HCT116 (cell line): ENCODE data around the gene CRTC3. TPM values are rescaled to one million over a fixed set of nuclear protein-coding genes. Genes with fewer than 3 reads are reported as not detected.

ENCODE experiments used
- ATAC-seq: fragments of 200-7000 bp; cut with Tn5 transposase; 2 replicates; pipeline ENCODE4 v1.9.1; 2020; ENCODE audit warnings: mild to moderate bottlenecking, moderate library complexity
- BruUV-seq: library from RNA; stranded (reverse); fragments of 400-500 nt; replicated peaks from 2 replicates; lab custom pipeline; 2021; lab: Mats Ljungman, UMichigan
- CTCF ChIA-PET: fragments of 300-600 bp; sonication (Branson Sonifier 250); formaldehyde crosslinking; loops from one replicate; lab custom pipeline; 2021; ENCODE audit warnings: antibody characterized with exemption; lab: Charles Lee
- POLR2A ChIA-PET: fragments of 300-600, 350-600 bp; sonication (Branson Sonifier 250); formaldehyde crosslinking; loops from one replicate; lab custom pipeline; 2021; ENCODE audit warnings: antibody characterized with exemption; lab: Charles Lee
- RAD21 ChIA-PET, 2 experiments: fragments of 300-600 bp; sonication (Branson Sonifier 250); formaldehyde crosslinking; loops; one replicate each; lab custom pipeline; 2023; ENCODE audit warnings: low total read pairs in 2 of 2; ENCODE audit not compliant: uncharacterized antibody in 2 of 2, unreplicated experiment in 2 of 2, low non-redundant PET in 1 of 2; lab: Charles Lee
- DNase-seq: peaks from one replicate; pipeline ENCODE4 v3.0.0-alpha.2; 2010; ENCODE audit warnings: low read depth, low spot score
- H2AFZ ChIP-seq: fragments of 200-600 bp; shearing (Covaris generic), sonication (generic); 2 replicates; pipeline ENCODE4 v1.6.1; 2017; ENCODE audit warnings: low read depth, mixed run types, mixed read lengths, antibody characterized with exemption, low read length; ENCODE audit not compliant: poor library complexity, severe bottlenecking
- H3K27ac ChIP-seq: 2 replicates; pipeline ENCODE4 v1.5.1; 2012; ENCODE audit warnings: low read depth, low read length
- H3K27me3 ChIP-seq: fragments of 200-600 bp; sonication (generic); 2 replicates; pipeline ENCODE4 v1.6.1; 2016; ENCODE audit warnings: mixed run types, low read length, mixed read lengths; ENCODE audit not compliant: insufficient read depth
- H3K36me3 ChIP-seq, 2 experiments: fragments of 200-500 bp in 1 of 2; fragments of 200-600 bp in 1 of 2; sonication (Bioruptor generic) in 1 of 2; sonication (generic) in 1 of 2; 2 replicates each; pipeline versions ENCODE4 v1.5.1 to v1.6.1; 2014 to 2016; ENCODE audit warnings: low read length in 2 of 2, inconsistent platforms in 1 of 2, mixed read lengths in 1 of 2, mixed run types in 1 of 2; ENCODE audit not compliant: insufficient read depth in 2 of 2, control insufficient read depth in 1 of 2
- H3K4me1 ChIP-seq, 2 experiments: fragments of 200-600 bp in 1 of 2; sonication (generic) in 1 of 2; 2 replicates each; pipeline versions ENCODE4 v1.5.1 to v1.6.1; 2012 to 2017; ENCODE audit warnings: low read length in 2 of 2, inconsistent platforms in 1 of 2, mild to moderate bottlenecking in 1 of 2, mixed read lengths in 1 of 2, mixed run types in 1 of 2, moderate library complexity in 1 of 2; ENCODE audit not compliant: insufficient read depth in 2 of 2, control insufficient read depth in 1 of 2
- H3K4me2 ChIP-seq: fragments of 200-600 bp; sonication (generic); 2 replicates; pipeline ENCODE4 v1.6.1; 2017; ENCODE audit warnings: mixed run types, low read length, mixed read lengths
- H3K4me3 ChIP-seq, 2 experiments: fragments of 200-600 bp in 1 of 2; sonication (generic) in 1 of 2; replicated peaks in 1 of 2; 2 replicates each; pipeline ENCODE4 v1.5.1; 2011 to 2016; ENCODE audit warnings: low read length in 2 of 2, control low read depth in 1 of 2, low read depth in 1 of 2, mild to moderate bottlenecking in 1 of 2, mixed read lengths in 1 of 2, mixed run types in 1 of 2
- H3K79me2 ChIP-seq: fragments of 200-600 bp; sonication (generic); 2 replicates; pipeline ENCODE4 v1.6.1; 2017; ENCODE audit warnings: mild to moderate bottlenecking, mixed run types, low read length, moderate library complexity, mixed read lengths; ENCODE audit not compliant: insufficient read depth
- H3K9ac ChIP-seq: fragments of 200-600 bp; sonication (generic); 2 replicates; pipeline ENCODE4 v1.6.1; 2016; ENCODE audit warnings: low read length, mixed read lengths
- H3K9me2 ChIP-seq: fragments of 200-600 bp; sonication (generic), shearing (Covaris generic); 2 replicates; pipeline ENCODE4 v1.6.1; 2017; ENCODE audit warnings: mixed run types, mild to moderate bottlenecking, moderate library complexity; ENCODE audit not compliant: insufficient read depth
- H3K9me3 ChIP-seq, 2 experiments: fragments of 200-500 bp in 1 of 2; fragments of 200-600 bp in 1 of 2; sonication (Bioruptor generic) in 1 of 2; sonication (generic) in 1 of 2; 2 replicates each; pipeline ENCODE4 v1.6.1; 2014 to 2017; ENCODE audit warnings: low read length in 2 of 2, mixed read lengths in 2 of 2, inconsistent platforms in 1 of 2, low read depth in 1 of 2, mild to moderate bottlenecking in 1 of 2, mixed run types in 1 of 2, moderate library complexity in 1 of 2; ENCODE audit not compliant: control insufficient read depth in 1 of 2, insufficient read depth in 1 of 2
- H4K20me1 ChIP-seq: fragments of 200-600 bp; sonication (generic), shearing (Covaris generic); 2 replicates; pipeline ENCODE4 v1.6.1; 2017; ENCODE audit warnings: mixed run types, mild to moderate bottlenecking, moderate library complexity; ENCODE audit not compliant: insufficient read depth
- ATF3 ChIP-seq: IDR thresholded peaks from 2 replicates; pipeline ENCODE4 v1.6.1; 2012
- CBX3 ChIP-seq: IDR thresholded peaks from 2 replicates; pipeline ENCODE4 v1.6.1; 2012; ENCODE audit warnings: low read depth
- CEBPB ChIP-seq: IDR thresholded peaks from 2 replicates; pipeline ENCODE4 v1.6.1; 2012; ENCODE audit warnings: low read depth
- EGR1 ChIP-seq: IDR thresholded peaks from 2 replicates; pipeline ENCODE4 v1.6.1; 2012; ENCODE audit warnings: low read depth
- ELF1 ChIP-seq: IDR thresholded peaks from 2 replicates; pipeline ENCODE4 v1.6.1; 2012; ENCODE audit warnings: low read depth, borderline replicate concordance
- EZH2 ChIP-seq: fragments of 200-600 bp; sonication (generic); IDR thresholded peaks from 2 replicates; pipeline ENCODE4 v1.6.1; 2017; ENCODE audit warnings: antibody characterized with exemption, mixed run types
- EZH2phosphoT487 ChIP-seq: fragments of 200-600 bp; IDR thresholded peaks from 2 replicates; pipeline ENCODE4 v1.6.1; 2018; ENCODE audit warnings: antibody characterized with exemption, borderline replicate concordance
- FOSL1 ChIP-seq: IDR thresholded peaks from 2 replicates; pipeline ENCODE4 v1.6.1; 2012; ENCODE audit warnings: low read depth
- JUND ChIP-seq: IDR thresholded peaks from 2 replicates; pipeline ENCODE4 v1.6.1; 2012
- POLR2A ChIP-seq: IDR thresholded peaks from 2 replicates; pipeline ENCODE4 v1.7.0; 2011; ENCODE audit warnings: borderline replicate concordance; ENCODE audit not compliant: insufficient read depth, insufficient read length; ENCODE audit errors: extremely low read depth
- POLR2AphosphoS5 ChIP-seq: IDR thresholded peaks from 2 replicates; pipeline ENCODE4 v1.6.1; 2011; ENCODE audit warnings: mild to moderate bottlenecking, low read depth, low read length, moderate library complexity
- RAD21 ChIP-seq: IDR thresholded peaks from 2 replicates; pipeline ENCODE4 v1.6.1; 2012; ENCODE audit warnings: low read depth, mild to moderate bottlenecking
- SIN3A ChIP-seq: IDR thresholded peaks from 2 replicates; pipeline ENCODE4 v1.6.1; 2012; ENCODE audit warnings: low read depth
- SRF ChIP-seq: IDR thresholded peaks from 2 replicates; pipeline ENCODE4 v1.6.1; 2012; ENCODE audit warnings: low read depth
- TCF7L2 ChIP-seq: IDR thresholded peaks from 2 replicates; pipeline ENCODE4 v1.7.0; 2011; ENCODE audit warnings: borderline replicate concordance, inconsistent platforms; ENCODE audit not compliant: insufficient read depth, insufficient read length; ENCODE audit errors: extremely low read depth
- YY1 ChIP-seq: IDR thresholded peaks from 2 replicates; pipeline ENCODE4 v1.6.1; 2011; ENCODE audit warnings: low read length, low read depth, moderate library complexity, mild to moderate bottlenecking; ENCODE audit not compliant: insufficient replicate concordance; ENCODE audit errors: extremely low read depth
- ZNF274 ChIP-seq: fragments of 200-500 bp; sonication (Bioruptor generic); IDR thresholded peaks from 2 replicates; pipeline ENCODE4 v1.6.1; 2014; ENCODE audit warnings: mild to moderate bottlenecking, low read depth, low read length, inconsistent platforms
- intact Hi-C: fragments of 100-400 bp; cut with micrococcal nuclease; formaldehyde crosslinking; loops from 2 replicates; pipeline ENCODE4 v1.10.0; 2022
- total RNA-seq: library from RNA; stranded (reverse); gene quantifications from one replicate; pipeline ENCODE4 v1.2.1, GENCODE V29; 2021; ENCODE audit not compliant: unreplicated experiment
- TF ChIP-seq, protein P1 (sequence below): IDR thresholded peaks from 2 replicates; pipeline ENCODE4 v1.6.1; 2012
- TF ChIP-seq, protein P2 (sequence below), 3 experiments: fragments of 200-600 bp in 1 of 3; sonication (generic) in 1 of 3; IDR thresholded peaks in 2 of 3; conservative IDR thresholded peaks in 1 of 3; 2 replicates each; pipeline ENCODE4 v1.5.1; 2012 to 2017; ENCODE audit warnings: low read depth in 2 of 3, low read length in 2 of 3, antibody characterized with exemption in 1 of 3, borderline replicate concordance in 1 of 3, control low read depth in 1 of 3, mild to moderate bottlenecking in 1 of 3, mixed read lengths in 1 of 3, mixed run types in 1 of 3, moderate library complexity in 1 of 3; ENCODE audit not compliant: insufficient read depth in 1 of 3
- TF ChIP-seq, protein P3 (sequence below): IDR thresholded peaks from 2 replicates; pipeline ENCODE4 v1.6.1; 2011; ENCODE audit warnings: mild to moderate bottlenecking, low read length, moderate library complexity; ENCODE audit not compliant: insufficient replicate concordance; ENCODE audit errors: extremely low read depth

Gene CRTC3
- total RNA-seq, 1 experiment from 2014 or later, result 20.7 TPM

GRCh38 chr15:90519688-90520087, 10.0 kb upstream of the CRTC3 start:
- Histone ChIP-seq H3K9ac (no peak overlapping the region), H4K20me1 (no peaks in the 10 kb centered on the region), H3K9me3 (no peaks in the 10 kb centered on the region), H3K36me3 (no peaks in the 10 kb centered on the region), H3K4me1 (peaks cover 0 to 10% of the 10 kb centered on the region in 2 experiments; a peak in 2 of 4 replicates), H3K4me3 (no peak overlapping the region), H3K9me2 (no peaks in the 10 kb centered on the region), H2AFZ (no peak overlapping the region), H3K79me2 (no peaks in the 10 kb centered on the region), H3K27me3 (no peaks in the 10 kb centered on the region), H3K27ac (no peak overlapping the region), H3K4me2 (peak overlapping the region; percentile 21; the same call in 1 of the 2 replicates)
- CTCF ChIA-PET, result no interaction called here
- no peak for DNase-seq
- RAD21 ChIA-PET, result no interaction called here
- no peak for TF ChIP-seq EGR1
- no peak for TF ChIP-seq ATF3
- TF ChIP-seq, protein P1, sequence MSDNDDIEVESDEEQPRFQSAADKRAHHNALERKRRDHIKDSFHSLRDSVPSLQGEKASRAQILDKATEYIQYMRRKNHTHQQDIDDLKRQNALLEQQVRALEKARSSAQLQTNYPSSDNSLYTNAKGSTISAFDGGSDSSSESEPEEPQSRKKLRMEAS, result no peak
- TF ChIP-seq CBX3, result no peak
- TF ChIP-seq SRF, result no peak
- TF ChIP-seq ZNF274, result no peak
- no peak for TF ChIP-seq TCF7L2
- no peak for TF ChIP-seq ELF1
- no peak for TF ChIP-seq POLR2A
- TF ChIP-seq JUND, result no peak
- TF ChIP-seq SIN3A, result no peak
- no peak for TF ChIP-seq POLR2AphosphoS5
- no peak for TF ChIP-seq CEBPB
- no peak for TF ChIP-seq FOSL1
- TF ChIP-seq, protein P2, sequence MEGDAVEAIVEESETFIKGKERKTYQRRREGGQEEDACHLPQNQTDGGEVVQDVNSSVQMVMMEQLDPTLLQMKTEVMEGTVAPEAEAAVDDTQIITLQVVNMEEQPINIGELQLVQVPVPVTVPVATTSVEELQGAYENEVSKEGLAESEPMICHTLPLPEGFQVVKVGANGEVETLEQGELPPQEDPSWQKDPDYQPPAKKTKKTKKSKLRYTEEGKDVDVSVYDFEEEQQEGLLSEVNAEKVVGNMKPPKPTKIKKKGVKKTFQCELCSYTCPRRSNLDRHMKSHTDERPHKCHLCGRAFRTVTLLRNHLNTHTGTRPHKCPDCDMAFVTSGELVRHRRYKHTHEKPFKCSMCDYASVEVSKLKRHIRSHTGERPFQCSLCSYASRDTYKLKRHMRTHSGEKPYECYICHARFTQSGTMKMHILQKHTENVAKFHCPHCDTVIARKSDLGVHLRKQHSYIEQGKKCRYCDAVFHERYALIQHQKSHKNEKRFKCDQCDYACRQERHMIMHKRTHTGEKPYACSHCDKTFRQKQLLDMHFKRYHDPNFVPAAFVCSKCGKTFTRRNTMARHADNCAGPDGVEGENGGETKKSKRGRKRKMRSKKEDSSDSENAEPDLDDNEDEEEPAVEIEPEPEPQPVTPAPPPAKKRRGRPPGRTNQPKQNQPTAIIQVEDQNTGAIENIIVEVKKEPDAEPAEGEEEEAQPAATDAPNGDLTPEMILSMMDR (IDR thresholded peaks at IDR 0.05 in 2 of 3, conservative IDR thresholded peaks at IDR 0.05 in 1 of 3; ENCODE audit: borderline replicate concordance in 1 of 3, insufficient read depth in 1 of 3, low read depth in 2 of 3, low read length in 2 of 3), result no peak
- TF ChIP-seq EZH2phosphoT487, result no peak
- TF ChIP-seq EZH2, result no peak
- no peak for TF ChIP-seq RAD21
- TF ChIP-seq, protein P3, sequence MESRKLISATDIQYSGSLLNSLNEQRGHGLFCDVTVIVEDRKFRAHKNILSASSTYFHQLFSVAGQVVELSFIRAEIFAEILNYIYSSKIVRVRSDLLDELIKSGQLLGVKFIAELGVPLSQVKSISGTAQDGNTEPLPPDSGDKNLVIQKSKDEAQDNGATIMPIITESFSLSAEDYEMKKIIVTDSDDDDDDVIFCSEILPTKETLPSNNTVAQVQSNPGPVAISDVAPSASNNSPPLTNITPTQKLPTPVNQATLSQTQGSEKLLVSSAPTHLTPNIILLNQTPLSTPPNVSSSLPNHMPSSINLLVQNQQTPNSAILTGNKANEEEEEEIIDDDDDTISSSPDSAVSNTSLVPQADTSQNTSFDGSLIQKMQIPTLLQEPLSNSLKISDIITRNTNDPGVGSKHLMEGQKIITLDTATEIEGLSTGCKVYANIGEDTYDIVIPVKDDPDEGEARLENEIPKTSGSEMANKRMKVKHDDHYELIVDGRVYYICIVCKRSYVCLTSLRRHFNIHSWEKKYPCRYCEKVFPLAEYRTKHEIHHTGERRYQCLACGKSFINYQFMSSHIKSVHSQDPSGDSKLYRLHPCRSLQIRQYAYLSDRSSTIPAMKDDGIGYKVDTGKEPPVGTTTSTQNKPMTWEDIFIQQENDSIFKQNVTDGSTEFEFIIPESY, result no peak
- no peak for TF ChIP-seq YY1
- BruUV-seq, result no TSS peak
- ATAC-seq, result no peak
- POLR2A ChIA-PET, result no interaction called here
- intact Hi-C loops, result no loop called here
